Stimulated activated CD4-positive, alpha-beta T cell treated with anti-CD3 and anti-CD28 coated beads, Interleukin-4, amount 100 ng/mL, for 24 hours (primary cell): Measurements from ENCODE around the gene RPP14.
"Not testable (repeated sequence)": the region's sequence is repeated elsewhere in the genome, so short reads cannot be mapped to it uniquely, and the experiment has no call there.

Experiments
- DNase-seq: peaks from one replicate; pipeline ENCODE4 v3.0.0-alpha.2; 2020

RPP14 gene

DNA sequence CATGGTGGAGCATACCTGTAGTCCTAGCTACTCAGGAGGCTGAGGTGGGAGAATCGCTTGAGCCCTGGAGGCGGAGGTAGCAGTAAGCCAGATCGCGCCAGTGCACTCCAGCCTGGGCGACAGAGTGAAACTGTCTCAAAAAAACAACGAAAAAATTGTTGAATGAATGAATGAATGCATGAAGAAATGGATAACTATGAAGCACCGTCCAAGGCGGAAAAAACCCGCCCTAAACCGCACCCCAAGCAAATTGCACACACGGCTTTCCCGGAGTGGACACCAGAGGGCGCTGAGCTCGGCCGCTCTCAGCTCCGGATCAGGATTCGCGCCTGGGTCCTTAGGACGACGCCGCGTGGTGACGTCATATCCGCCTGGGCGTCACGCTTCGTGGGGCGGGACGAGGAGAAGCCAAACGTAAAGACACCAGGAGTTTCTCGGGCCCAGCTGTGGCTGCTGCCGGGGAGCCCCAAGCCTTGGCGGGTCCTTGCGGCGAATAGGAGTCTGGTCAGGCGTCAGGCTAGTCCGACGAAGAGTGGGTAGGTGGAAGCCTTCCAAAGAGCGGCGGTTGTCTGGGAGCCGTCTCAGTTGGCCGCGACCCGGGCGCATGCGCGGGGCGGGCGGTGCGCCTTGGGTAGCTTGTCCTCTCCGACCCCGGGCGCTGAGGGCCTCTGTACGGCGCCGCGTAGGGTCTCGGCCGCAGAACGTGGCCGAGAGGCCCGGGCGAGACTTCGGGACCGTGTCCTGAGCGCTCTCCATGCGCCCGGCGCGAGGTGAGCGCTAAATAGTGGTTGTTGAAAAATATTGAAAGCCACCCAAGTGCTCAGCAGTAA, at the start of gene RPP14, which contains the start of gene HTD2:
TSS of gene RPP14 (plus strand) at position 364 of the 830 bp plus-strand sequence. CDS start 4,085 bp downstream, outside the sequence.
TSS of gene HTD2 (plus strand) at position 639 of the 830 bp plus-strand sequence. CDS start 11,094 bp downstream, outside the sequence.
- DNase-seq, result peak; percentile 99

DNA sequence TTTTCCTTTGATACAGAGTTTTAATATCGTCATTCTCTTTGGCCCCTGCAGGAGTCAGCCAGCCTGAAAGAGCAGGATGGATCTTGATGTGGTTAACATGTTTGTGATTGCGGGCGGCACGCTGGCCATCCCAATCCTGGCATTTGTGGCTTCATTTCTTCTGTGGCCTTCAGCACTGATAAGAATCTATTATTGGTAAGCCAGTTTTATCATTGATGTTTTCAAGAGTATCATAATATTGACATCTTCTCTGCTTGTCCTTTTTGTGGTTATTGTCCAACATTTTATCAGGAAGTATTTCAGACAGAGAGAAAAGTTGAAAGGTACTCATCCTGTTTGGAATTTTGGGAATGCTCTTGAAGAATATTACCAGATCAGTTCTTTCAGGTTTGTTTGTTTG, 49.5 kb upstream of the RPP14 start:
- no peak for DNase-seq

DNA sequence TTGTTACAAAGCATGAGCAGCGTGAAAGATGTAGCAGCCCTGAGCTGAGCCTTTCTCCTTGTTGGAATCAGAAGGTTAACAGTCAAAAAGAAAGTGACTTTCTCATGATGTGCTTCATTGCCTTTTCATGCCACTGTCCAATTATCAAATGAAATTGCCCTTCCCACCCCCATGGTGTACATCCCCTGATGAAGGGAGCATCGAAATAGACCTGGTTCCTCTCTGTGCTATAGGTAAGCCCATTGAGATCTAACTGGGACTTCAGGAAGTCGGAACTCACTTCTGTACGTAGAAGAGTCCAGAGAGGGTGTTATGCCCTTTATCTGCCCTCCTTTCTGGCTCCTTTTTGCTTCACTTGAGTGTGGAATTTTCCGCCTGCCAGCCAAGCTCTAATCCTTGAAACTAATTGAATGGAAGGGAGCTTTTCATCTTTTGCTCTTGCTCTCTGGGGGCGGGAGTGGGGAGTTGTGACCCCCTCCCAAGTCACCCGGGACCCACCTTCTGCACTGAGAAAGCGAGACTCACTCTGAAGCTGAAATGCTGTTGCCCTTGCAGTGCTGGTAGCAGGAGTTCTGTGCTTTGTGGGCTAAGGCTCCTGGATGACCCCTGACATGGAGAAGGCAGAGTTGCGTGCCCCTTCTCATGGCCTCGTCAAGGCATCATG, 47.5 kb upstream of the RPP14 start:
- no peak for DNase-seq

DNA sequence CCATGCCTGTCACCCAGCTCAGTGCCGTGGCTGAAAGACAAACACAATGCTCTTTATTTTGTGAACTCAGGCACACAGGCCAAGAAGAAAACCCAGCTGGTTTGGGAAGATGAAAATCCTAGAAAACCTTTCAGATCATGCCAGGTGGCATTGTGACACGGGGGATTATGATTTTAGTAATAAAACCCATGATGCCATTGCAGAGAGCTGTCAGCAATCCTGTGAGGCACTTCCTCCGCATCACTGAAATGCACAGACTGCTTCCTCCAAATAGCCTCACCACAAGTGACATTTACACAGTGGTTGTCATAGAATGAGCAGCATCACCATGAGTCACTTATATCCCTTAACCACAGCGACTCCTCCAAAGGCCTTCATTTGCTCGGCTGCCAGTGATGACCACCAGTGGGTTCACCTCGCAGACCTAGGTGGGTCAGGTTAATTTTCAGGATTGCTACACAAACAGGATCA, 45.7 kb upstream of the RPP14 start:
- no peak for DNase-seq

DNA sequence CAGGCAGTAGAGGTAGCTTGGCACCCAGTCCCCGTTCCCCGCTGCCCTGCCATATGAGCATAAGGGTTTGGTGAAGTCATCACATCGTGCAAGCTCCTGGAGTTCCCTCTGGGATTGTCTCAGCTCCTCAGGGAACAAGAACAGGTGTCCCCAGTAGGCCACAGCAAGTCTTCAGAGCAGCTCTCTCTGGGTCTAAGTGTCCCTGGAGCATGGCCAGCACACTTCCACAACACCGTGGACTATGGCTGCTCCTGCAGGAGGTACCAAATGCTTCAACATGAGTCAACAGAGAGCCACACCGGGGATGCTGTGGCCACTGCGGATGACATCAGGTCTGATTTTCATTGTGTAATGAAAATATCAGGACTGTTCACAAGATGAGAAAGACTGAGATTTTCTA, 45.3 kb upstream of the RPP14 start:
- DNase-seq, result no peak

DNA sequence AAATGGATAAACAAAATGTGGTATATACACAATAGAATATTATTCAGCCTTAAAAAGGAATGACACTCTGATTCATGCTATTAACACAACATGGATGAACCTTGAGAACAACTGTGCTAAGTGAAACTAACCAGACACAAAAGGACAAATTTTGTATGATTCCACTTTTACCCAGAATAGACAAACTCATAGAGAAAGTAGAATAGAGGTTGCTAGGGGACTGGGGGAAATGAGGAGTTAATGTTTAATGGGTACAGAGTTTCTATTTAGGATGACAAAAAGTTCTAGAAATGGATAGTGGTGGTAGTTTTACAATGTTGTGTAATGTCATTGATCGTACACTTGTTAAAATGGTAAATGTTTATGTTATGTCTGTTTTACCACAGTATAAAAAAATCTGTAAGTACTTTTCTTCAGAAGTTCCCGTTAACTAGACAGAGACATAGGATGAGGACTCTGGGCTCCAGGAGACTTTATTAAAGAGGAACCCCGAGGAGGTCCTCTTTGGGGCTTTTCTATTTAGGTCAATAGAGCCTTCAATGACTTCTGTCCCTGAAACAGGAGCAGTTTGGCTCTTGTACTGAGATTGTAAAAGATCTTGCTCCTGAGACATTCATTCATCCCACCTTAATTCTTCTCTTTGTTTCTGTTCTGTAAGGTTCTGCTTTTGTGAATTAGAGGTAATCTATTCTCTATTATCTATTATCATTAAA, 43.9 kb upstream of the RPP14 start:
- DNase-seq, result no peak

DNA sequence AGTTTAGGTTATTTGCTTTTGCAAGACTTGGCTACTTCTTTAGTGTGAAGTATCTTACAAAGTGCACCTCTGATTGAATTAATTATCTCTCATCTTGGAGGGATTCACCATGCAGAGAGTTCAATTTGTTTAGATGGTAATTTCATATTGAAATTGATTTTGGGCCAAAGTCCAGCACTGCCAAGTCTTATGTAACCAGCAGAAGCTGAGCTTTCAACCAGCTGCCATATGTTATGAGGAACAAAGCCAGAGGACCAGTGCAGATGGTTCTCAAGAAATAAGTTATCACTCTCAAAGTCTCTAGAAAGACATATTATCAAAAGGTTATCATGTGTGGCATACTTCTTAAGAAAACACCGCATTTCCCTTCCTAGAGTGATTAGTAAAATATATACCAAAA, 39.5 kb upstream of the RPP14 start:
- DNase-seq, result no peak

DNA sequence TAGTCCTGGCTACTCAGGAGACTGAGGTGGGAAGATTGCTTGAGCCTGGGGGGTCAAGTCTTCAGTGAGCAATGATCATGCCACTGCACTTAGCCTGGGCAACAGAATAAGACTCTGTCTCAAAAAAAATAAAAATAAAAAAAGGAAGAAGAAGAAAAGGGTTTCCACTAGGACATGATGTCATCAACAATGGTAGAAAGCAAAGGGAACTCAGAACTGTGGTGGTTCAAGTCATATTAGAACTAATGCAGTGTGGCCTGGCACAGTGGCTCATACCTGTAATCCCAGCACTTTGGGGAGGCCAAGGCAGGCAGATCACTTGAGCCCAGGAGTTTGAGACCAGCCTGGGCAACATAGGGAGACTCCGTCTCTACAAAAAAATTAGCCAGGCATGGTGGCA, 38.5 kb upstream of the RPP14 start:
- not testable (repeated sequence) for DNase-seq

DNA sequence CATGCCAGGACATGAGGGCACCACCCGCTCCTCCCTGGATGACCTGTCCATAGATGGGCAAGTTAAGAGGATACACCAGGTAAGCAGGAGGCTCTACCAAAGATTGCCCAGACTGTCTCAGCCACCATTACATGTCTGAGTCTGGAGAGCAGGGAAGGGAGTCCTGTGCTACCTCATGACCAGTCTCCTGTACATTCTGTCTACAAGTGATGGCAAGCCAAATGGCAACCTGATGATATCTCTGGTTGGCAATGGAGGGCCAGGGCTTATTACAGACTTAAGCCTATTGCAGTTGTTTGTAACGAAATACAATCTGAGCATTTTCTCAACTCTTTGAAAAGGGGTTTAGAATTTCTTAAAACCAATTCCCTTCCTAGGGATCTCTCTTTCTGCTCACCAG, 36.7 kb upstream of the RPP14 start:
- no peak for DNase-seq

DNA sequence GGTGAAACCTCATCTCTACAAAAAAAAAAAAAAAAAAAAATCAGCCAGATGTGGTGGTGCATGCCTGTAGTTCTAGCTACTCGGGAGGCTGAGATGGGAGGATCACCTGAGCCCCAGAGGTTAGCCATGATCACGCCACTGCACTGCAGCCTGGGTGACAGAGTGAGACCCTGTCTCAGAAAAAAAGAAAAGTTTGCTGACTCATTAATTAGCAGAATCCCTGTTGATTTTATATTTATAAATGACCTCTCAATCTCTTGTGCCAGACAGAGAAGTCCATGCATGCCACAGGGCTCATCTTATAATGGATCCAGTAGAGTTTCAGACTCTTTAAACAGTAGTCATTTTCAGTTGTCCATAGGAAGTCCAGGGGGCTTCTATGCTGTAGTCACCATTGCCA, 35.6 kb upstream of the RPP14 start:
- DNase-seq, result no peak

DNA sequence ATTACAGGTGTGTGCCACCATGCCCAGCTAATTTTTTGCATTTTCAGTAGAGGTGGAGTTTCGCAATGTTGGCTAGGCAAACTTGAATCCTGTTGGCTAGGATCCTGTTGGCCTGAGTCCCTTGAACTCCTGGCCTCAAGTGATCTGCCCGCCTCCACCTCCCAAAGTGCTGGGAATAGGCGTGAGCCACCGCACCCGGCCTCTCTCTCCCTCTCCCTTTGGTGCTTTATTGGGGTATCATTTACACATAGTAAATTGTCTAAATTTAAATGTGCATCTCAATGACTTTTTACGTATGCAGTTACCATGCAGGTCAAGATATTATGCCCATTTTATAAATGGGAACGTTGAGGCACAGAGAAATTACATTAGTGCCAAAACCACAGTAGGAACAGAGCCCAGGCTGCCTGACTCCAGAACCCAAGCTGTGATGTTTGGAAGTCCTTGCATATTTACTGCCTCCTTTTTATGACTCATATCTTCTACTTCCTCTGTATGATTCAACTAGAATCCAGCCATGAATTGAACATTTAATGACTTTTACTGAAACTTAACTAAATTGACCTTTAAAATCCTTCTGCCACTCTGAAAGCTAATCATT, 34.0 kb upstream of the RPP14 start:
- DNase-seq, result no peak

DNA sequence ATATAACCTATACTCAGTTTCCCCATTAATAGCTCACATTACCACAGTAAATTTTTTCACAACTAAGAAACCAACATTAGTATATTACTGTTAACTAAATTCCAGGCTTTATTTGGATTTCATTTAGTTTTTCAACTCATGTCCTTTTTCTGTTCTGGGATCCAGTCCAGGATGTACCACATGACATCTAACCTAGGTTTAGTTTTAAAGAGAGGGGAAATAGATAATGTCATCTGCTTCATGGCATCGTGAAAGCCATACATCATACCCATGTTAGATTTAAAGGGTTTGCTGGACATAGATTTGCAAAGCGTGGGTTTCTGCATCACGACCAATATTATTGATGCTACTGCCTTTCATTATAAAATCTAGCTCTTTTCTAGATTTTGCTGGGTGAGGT, 33.2 kb upstream of the RPP14 start:
- DNase-seq, result no peak

DNA sequence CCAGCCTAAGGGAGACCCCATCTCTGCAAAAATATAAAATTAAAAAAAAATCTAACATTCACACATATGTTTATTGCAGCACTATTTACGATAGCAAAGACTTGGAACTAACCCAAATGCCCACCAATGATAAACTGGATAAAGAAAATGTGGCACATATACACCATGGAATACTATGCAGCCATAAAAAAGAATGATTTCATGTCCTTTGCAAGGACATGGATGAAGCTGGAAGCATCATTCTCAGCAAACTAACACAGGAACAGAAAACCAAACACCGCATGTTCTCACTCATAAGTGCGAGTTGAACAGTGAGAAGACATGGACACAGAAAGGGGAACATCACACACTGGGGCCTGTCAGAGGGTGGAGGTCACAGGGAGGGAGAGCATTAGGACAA, 32.7 kb upstream of the RPP14 start:
- DNase-seq, result not testable (repeated sequence)

DNA sequence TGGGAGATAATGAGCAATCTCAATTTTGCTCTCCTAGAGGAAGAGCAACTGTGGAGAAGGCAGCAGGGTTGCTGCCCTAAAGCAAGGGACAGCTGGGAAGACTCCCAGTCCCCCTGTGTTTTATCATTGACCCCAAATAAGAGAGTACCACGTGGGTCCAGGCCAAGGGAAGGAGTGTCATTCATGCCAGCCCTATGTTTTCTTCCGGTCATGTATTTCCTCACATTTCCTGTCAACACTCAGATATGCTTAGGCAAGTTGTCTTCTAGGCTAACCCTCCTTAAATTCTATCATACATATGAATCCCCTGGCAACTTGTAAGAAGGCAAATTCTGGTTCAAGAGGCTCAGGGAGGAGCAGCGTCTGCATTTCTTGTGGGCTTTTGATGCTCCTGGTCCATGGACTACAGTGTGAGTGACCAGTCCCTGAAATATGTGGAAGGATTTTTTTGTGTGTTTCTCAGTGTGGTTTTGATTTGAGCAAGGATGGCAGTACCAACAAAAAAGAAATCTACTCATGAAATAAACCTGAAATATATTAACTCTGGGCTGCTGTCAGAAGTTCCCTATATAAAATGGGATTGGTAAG, 31.9 kb upstream of the RPP14 start:
- DNase-seq, result no peak

DNA sequence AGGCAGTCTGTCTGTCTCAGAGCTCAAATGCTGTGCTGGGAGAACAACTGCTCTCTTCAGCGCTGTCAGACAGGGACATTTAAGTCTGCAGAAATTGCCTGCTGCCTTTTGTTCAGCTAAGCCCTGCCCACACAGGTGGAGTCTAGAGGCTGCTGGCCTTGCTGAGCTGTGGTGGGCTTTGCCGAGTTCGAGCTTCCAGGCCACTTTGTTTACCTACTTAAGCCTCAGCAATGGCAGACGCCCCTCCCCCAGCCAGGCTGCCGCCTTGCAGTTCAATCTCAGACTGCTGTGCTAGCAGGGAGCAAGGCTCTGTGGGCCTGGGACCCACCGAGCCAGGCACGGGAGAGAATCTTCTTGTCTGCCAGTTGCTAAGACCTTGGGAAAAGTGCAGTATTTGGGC, 25.0 kb upstream of the RPP14 start:
- DNase-seq, result no peak

DNA sequence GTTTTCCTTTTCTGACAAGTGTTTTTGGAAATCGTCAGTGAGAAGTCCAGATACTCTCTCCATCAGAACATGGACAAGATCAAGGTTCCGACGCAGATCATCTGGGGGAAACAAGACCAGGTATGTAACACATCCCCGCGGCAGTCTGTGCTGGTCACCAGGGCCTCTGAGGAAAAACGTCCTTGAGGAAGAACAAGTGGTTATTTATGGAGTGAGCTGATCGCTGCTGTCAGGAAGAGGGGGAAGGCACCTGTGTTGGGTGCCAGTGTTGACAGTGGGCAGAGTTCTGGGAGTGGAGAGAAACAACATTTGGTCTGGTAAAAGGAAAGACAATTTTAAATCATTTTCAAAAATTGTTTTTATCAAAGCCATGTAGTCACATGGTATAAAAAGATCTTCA, 20.7 kb upstream of the RPP14 start:
- no peak for DNase-seq

DNA sequence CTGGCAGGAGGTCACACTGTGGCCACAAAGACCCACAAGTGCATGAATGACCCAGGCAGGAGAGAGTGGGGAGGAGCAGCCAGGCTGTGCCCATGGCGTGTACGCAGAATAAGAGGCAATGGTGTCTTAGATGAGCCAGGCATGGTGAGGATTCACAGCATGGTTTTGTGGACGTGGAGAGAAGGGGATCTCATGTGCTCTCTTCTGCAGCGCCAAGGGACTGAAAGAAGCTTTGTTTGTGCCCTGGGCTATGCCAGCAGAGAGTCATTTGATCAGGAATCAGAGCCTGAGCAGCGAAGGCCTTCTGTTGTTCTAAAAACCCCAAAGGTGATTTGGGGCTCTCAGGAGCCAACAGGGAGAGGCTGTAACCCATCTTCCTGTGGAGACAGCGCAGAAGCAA, 18.7 kb upstream of the RPP14 start:
- DNase-seq, result no peak

DNA sequence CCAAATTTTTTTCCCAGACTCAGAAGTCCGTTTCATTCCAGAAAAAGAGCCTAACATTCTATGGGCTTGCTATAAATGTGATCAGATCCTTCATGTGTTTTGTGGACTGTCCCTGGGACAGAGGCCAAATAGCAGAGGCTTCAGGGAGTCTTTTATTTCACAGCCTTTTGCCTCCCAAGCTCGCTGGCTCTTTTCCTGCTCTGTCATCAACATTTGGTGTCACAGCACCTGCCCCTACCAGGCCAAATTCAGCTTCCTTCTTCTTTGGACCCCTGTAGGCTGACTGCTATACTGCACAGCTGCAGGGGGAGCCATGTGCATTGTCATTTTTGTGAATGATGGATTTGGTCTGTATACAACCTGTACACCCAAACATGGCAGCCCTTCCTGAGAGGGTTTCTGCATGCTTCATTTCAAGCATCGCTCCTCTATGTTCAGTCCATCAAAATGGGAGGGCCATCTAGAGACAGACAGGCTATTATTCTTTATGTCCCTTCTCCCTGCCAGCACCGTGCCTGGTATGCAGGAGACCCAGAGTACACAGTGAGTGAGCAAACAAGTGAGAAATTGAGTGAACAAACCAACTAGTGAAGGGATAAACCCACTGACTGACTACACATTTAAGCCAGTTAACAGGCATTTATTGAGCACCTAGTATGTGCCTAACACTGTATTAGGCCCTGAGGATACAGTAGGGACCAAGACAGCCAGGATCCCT, 17.9 kb upstream of the RPP14 start:
- DNase-seq, result no peak

DNA sequence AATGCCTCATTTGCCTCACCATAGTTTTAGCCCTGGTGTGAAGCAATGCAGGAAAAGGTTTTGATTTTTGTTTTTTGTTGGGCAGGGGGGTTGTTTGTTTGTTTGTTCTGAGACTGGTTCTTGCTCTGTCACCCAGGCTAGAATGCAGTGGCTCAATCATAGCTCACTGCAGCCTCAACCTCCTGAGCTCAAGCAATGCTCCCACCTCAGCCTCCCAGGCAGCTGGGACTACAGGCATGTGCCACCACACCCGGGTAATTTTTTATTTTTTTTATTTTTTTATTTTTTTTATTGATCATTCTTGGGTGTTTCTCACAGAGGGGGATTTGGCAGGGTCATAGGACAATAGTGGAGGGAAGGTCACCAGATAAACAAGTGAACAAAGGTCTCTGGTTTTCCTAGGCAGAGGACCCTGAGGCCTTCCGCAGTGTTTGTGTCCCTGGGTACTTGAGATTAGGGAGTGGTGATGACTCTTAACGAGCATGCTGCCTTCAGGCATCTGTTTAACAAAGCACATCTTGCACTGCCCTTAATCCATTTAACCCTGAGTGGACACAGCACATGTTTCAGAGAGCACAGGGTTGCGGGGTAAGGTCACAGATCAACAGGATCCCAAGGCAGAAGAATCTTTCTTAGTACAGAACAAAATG, 17.0 kb upstream of the RPP14 start:
- DNase-seq, result not testable (repeated sequence)

DNA sequence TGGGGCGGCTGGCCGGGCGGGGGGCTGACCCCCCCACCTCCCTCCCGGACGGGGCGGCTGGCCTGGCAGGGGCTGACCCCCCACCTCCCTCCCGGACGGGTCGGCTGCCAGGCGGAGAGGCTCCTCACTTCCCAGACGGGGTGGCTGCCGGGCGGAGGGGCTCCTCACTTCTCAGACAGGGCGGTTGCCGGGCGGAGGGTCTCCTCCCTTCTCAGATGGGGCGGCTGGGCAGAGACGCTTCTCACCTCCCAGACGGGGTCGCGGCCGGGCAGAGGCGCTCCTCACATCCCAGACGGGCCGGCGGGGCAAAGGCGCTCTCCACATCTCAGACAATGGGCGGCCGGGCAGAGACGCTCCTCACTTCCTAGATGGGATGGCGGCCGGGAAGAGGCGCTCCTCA, 15.6 kb upstream of the RPP14 start:
- not testable (repeated sequence) for DNase-seq

DNA sequence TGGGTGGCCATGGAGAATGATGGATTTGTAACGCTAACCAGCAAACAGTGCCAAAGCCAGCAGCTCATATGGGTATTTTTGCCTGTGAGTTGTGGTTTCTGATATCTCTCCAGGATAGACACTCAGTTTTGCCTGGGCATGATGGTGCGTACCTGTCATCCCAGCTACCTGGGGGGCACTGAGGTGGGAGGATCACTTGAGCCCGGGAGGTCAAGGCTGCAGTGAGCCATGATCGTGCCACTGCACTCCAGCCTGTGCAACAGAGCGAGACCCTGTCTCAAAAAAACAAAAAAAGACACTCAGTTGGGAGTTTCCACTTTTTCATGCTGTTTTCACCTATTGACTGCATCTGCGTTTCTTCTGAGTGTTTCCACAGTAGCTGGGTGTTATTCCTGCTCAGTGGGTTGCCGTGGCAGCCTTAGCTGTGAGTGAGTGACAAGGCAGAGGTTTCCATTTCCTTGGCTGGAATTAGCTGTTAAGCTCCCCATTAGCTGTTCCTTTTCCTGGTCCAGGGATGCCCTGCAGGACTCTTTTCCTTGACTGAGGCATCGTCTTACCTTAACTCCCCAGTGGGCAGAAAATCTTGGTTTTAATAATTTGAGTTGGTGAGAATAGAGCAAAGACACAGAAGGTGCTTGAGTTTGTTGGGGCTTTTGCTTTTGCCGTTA, 14.2 kb upstream of the RPP14 start:
- no peak for DNase-seq
